ENCODE measurements around the gene CD46.

Gene CD46

DNA sequence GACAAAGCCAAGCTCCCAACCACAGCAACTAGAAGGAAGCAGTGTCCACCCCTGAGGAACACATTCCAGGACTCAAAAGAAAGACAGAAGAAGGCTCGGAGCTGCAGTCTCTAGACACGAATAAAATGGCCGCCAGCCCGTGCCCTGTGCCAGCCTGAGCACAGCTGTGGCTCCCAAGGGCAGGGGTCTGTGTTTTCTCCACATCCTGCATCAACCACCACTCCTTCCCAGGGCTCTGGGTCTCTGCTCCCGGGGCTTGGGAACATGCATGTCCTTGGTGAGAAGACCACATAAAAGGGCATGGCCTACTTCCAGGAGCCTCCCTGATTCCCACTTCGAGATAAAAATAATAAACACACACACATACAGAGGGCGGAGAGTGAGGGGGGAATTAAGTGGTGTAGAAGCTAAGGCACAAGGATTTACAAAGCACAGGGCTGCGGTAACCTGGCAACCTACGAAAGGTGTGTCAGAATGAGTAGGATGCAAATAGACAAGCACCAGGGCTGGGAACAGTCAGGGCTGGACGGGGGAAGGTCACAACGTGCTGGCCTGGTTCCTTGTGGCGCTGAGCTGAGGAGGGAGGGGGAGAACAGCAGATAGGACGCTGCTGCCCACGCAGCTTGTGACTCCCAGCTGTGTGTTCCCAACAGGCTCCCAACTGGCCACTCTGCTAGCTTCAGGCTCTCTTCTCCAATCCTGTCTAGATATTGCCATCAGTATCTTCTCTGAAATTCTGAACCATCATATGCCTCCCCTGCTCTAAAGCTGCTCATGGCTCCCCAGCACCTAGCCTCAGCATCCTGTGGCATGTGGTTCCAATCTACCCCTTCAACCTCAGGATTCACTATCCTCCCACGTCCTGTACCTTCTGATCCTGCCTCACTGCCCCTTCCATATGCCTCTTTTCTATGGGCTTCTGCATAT is 86.6 kb downstream of the CD46 start:
- Histone ChIP-seq H3F3A (ENCODE audit: insufficient read depth) (no peaks in the 10 kb centered on the region), H2AFZ (ENCODE audit: low read depth, low read length, severe bottlenecking) (no peak overlapping the region), H3K4me2 (ENCODE audit: low read depth, low read length, poor library complexity, severe bottlenecking) (no peak overlapping the region), H3K27ac (ENCODE audit: low read depth, low read length) (no peak overlapping the region), H3K9me3 (ENCODE audit: insufficient read depth, low read length) (no peaks in the 10 kb centered on the region), H3K27me3 (ENCODE audit: low read length) (no peaks in the 10 kb centered on the region), H3K36me3 (ENCODE audit: low read length) (no peaks in the 10 kb centered on the region), H4K20me1 (ENCODE audit: low read depth, low read length) (no peaks in the 10 kb centered on the region), H3K4me3 (ENCODE audit: insufficient read depth, low read length, poor library complexity, severe bottlenecking) (no peak overlapping the region), H3K9ac (ENCODE audit: low read length) (no peak overlapping the region), H3K9me2 (replicated peaks; ENCODE audit: insufficient read depth, low read length) (no peaks in the 10 kb centered on the region), H3K79me2 (ENCODE audit: insufficient read depth, low read length) (no peaks in the 10 kb centered on the region)
- TF ChIP-seq EZH2phosphoT487 (conservative IDR thresholded peaks at IDR 0.05; ENCODE audit: low read length): no peak
- TF ChIP-seq, protein P1, sequence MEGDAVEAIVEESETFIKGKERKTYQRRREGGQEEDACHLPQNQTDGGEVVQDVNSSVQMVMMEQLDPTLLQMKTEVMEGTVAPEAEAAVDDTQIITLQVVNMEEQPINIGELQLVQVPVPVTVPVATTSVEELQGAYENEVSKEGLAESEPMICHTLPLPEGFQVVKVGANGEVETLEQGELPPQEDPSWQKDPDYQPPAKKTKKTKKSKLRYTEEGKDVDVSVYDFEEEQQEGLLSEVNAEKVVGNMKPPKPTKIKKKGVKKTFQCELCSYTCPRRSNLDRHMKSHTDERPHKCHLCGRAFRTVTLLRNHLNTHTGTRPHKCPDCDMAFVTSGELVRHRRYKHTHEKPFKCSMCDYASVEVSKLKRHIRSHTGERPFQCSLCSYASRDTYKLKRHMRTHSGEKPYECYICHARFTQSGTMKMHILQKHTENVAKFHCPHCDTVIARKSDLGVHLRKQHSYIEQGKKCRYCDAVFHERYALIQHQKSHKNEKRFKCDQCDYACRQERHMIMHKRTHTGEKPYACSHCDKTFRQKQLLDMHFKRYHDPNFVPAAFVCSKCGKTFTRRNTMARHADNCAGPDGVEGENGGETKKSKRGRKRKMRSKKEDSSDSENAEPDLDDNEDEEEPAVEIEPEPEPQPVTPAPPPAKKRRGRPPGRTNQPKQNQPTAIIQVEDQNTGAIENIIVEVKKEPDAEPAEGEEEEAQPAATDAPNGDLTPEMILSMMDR (IDR thresholded peaks at IDR 0.05; ENCODE audit: insufficient read depth, low read length, poor library complexity, severe bottlenecking): no peak

DNA sequence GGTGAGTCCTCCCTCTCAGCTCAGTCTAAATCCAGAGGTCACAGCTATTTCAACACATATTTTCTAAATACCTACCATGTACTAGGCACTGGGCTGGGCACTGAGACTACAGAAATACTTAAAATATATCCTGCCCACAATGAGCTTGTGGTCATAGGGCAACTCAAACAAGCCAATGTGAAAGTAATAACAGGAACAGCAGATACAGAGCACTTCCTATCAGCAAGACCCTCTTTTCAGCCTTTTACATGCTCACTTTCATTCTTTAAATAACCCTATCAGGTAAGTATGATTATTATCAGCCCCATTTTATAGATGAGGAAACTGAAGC is 87.2 kb downstream of the CD46 start:
- H3K9ac ChIP-seq (ENCODE audit: low read length): no peak overlapping the region
- no peak overlapping the region for H3K4me2 ChIP-seq (ENCODE audit: low read depth, low read length, poor library complexity, severe bottlenecking)
- H3F3A ChIP-seq (ENCODE audit: insufficient read depth): no peaks in the 10 kb centered on the region
- no peak overlapping the region for H2AFZ ChIP-seq (ENCODE audit: low read depth, low read length, severe bottlenecking)
- H3K36me3 ChIP-seq (ENCODE audit: low read length): no peaks in the 10 kb centered on the region
- H3K27ac ChIP-seq (ENCODE audit: low read depth, low read length): no peak overlapping the region
- H3K27me3 ChIP-seq (ENCODE audit: low read length): no peaks in the 10 kb centered on the region
- no peak overlapping the region for H3K4me3 ChIP-seq (ENCODE audit: insufficient read depth, low read length, poor library complexity, severe bottlenecking)
- no peaks in the 10 kb centered on the region for H4K20me1 ChIP-seq (ENCODE audit: low read depth, low read length)
- TF ChIP-seq EZH2phosphoT487 (conservative IDR thresholded peaks at IDR 0.05; ENCODE audit: low read length): no peak
- TF ChIP-seq, protein P1 (IDR thresholded peaks at IDR 0.05; ENCODE audit: insufficient read depth, low read length, poor library complexity, severe bottlenecking): no peak
- no peaks in the 10 kb centered on the region for H3K9me2 ChIP-seq (replicated peaks; ENCODE audit: insufficient read depth, low read length)
- H3K79me2 ChIP-seq (ENCODE audit: insufficient read depth, low read length): no peaks in the 10 kb centered on the region
- no peaks in the 10 kb centered on the region for H3K9me3 ChIP-seq (ENCODE audit: insufficient read depth, low read length)

DNA sequence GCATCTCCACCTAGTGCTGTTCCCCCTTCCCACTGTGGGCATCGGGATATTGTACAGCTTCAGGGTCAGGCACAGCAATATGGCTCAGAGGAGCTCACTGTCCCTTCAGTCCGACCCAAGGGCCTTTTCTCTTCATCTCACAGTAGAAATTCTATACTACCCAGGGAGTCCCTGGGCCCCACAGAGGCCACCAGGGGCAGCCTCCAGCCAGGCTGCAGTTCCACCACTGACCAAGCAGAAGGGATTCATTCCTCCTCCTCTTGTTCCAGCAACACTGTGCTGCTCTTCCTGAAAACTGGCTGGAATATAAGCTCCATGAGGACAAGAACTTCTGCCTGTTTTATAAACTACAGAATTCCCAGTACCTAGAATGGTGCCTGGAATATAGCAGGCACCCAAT is 88.5 kb downstream of the CD46 start:
- H3K4me2 ChIP-seq (ENCODE audit: low read depth, low read length, poor library complexity, severe bottlenecking): no peak overlapping the region
- H4K20me1 ChIP-seq (ENCODE audit: low read depth, low read length): no peaks in the 10 kb centered on the region
- H3K27me3 ChIP-seq (ENCODE audit: low read length): no peaks in the 10 kb centered on the region
- no peak overlapping the region for H3K27ac ChIP-seq (ENCODE audit: low read depth, low read length)
- H2AFZ ChIP-seq (ENCODE audit: low read depth, low read length, severe bottlenecking): no peak overlapping the region
- H3K9me2 ChIP-seq (replicated peaks; ENCODE audit: insufficient read depth, low read length): no peaks in the 10 kb centered on the region
- H3K4me3 ChIP-seq (ENCODE audit: insufficient read depth, low read length, poor library complexity, severe bottlenecking): no peak overlapping the region
- H3K79me2 ChIP-seq (ENCODE audit: insufficient read depth, low read length): no peaks in the 10 kb centered on the region
- no peak overlapping the region for H3K9ac ChIP-seq (ENCODE audit: low read length)
- no peaks in the 10 kb centered on the region for H3K36me3 ChIP-seq (ENCODE audit: low read length)
- H3F3A ChIP-seq (ENCODE audit: insufficient read depth): no peaks in the 10 kb centered on the region
- no peaks in the 10 kb centered on the region for H3K9me3 ChIP-seq (ENCODE audit: insufficient read depth, low read length)
- TF ChIP-seq, protein P1 (IDR thresholded peaks at IDR 0.05; ENCODE audit: insufficient read depth, low read length, poor library complexity, severe bottlenecking): no peak
- TF ChIP-seq EZH2phosphoT487 (conservative IDR thresholded peaks at IDR 0.05; ENCODE audit: low read length): no peak

All from SU-DHL-6 (cell line).